ENCODE results near the gene SERINC2. TPM values are rescaled to one million over a fixed set of nuclear protein-coding genes. Genes with fewer than 3 reads are reported as not detected.

Gene SERINC2
- total RNA-seq, 1 experiment from 2014 or later, result 14.1 TPM

GRCh38 chr1:31433396-31433930 is 20.4 kb downstream of the SERINC2 start:
- Histone ChIP-seq H4K8ac (replicated peaks; ENCODE audit: insufficient read length, low read depth, low read length) (no peak overlapping the region), H3K4me1 (ENCODE audit: insufficient read depth, low read length) (no peaks in the 10 kb centered on the region), H3T11ph (ENCODE audit: low read length) (no peak overlapping the region), H3K9me3 (ENCODE audit: control insufficient read depth, low read depth, low read length) (no peaks in the 10 kb centered on the region), H3K18ac (ENCODE audit: insufficient read length, low read depth, low read length) (no peak overlapping the region), H2BK20ac (ENCODE audit: low read depth, low read length, poor library complexity, severe bottlenecking) (no peak overlapping the region), H3K27me3 (ENCODE audit: insufficient read depth, low read length) (no peaks in the 10 kb centered on the region), H2BK5ac (ENCODE audit: insufficient read length, low read length) (no peak overlapping the region), H3K23ac (ENCODE audit: insufficient read length, low read depth, low read length) (no peak overlapping the region), H3K4me2 (ENCODE audit: insufficient read depth, insufficient read length, low read length) (no peak overlapping the region), H2BK12ac (ENCODE audit: insufficient read length, low read depth, low read length) (no peak overlapping the region), H3K4ac (ENCODE audit: low read depth, low read length) (no peak overlapping the region), H4K5ac (ENCODE audit: insufficient read length, low read depth, low read length) (no peak overlapping the region), H3K79me2 (ENCODE audit: insufficient read depth, low read length) (no peaks in the 10 kb centered on the region), H4K20me1 (ENCODE audit: control insufficient read depth, insufficient read depth, insufficient read length) (no peaks in the 10 kb centered on the region), H2AFZ (ENCODE audit: low read length) (no peak overlapping the region), H3K56ac (ENCODE audit: insufficient read length, low read depth, low read length) (no peak overlapping the region), H4K91ac (ENCODE audit: insufficient read length, low read depth, low read length) (no peak overlapping the region), H3K9ac (ENCODE audit: extremely low read depth, insufficient read length, low read length) (no peak overlapping the region), H2BK120ac (ENCODE audit: low read depth, low read length, poor library complexity, severe bottlenecking) (no peak overlapping the region), H3K23me2 (ENCODE audit: insufficient read length, low read depth, low read length, poor library complexity, severe bottlenecking) (no peaks in the 10 kb centered on the region), H2BK15ac (ENCODE audit: low read depth, low read length) (no peak overlapping the region), H3K79me1 (ENCODE audit: insufficient read depth, low read depth, low read length, poor library complexity, severe bottlenecking) (no peaks in the 10 kb centered on the region), H3K14ac (ENCODE audit: insufficient read depth, low read length) (no peak overlapping the region), H3K27ac (ENCODE audit: insufficient read length, low read depth, low read length) (no peak overlapping the region), H2AK5ac (ENCODE audit: insufficient read length, low read length) (no peak overlapping the region)
- WGBS (ENCODE audit: extremely low coverage, insufficient read length, low lambda C conversion rate), result no CpG with 5 or more reads among the region's 6 CpGs
- peaks cover 4 to 21% (median 10%) of the 10 kb centered on the region in 3 experiments; a peak in 6 of 7 replicates for H3K36me3 Mint-ChIP-seq (ENCODE audit: insufficient read depth in 1 of 3, low read depth in 3 of 3)
- H3K27me3 Mint-ChIP-seq (ENCODE audit: low read depth), result no peaks in the 10 kb centered on the region; the same call in 1 of the 2 replicates
- no peak overlapping the region for H3K4me3 Mint-ChIP-seq
- no peak for DNase-seq
- H3K4me1 Mint-ChIP-seq, result peaks cover 5 to 16% of the 10 kb centered on the region in 2 experiments
- no peaks in the 10 kb centered on the region for H3K9me3 Mint-ChIP-seq
- TF ChIP-seq, protein P1, sequence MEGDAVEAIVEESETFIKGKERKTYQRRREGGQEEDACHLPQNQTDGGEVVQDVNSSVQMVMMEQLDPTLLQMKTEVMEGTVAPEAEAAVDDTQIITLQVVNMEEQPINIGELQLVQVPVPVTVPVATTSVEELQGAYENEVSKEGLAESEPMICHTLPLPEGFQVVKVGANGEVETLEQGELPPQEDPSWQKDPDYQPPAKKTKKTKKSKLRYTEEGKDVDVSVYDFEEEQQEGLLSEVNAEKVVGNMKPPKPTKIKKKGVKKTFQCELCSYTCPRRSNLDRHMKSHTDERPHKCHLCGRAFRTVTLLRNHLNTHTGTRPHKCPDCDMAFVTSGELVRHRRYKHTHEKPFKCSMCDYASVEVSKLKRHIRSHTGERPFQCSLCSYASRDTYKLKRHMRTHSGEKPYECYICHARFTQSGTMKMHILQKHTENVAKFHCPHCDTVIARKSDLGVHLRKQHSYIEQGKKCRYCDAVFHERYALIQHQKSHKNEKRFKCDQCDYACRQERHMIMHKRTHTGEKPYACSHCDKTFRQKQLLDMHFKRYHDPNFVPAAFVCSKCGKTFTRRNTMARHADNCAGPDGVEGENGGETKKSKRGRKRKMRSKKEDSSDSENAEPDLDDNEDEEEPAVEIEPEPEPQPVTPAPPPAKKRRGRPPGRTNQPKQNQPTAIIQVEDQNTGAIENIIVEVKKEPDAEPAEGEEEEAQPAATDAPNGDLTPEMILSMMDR (conservative IDR thresholded peaks at IDR 0.05), result no peak
- peak overlapping the region in 1 of 3 experiments; percentile 1; a peak in 2 of 7 replicates for H3K27ac Mint-ChIP-seq
